PC-3 (cell line): ENCODE results near the gene EDEM1. TPM values are rescaled to one million over a fixed set of nuclear protein-coding genes. Genes with fewer than 3 reads are reported as not detected.
A peak's percentile ranks its signal among the peaks of the same experiment; 100 is the strongest.

ENCODE experiments used
- ATAC-seq: fragments of 200-7000 bp; cut with Tn5 transposase; 2 replicates; pipeline ENCODE4 v1.9.1; 2020; ENCODE audit warnings: mild to moderate bottlenecking, moderate library complexity
- Bru-seq: library from RNA; stranded (reverse); fragments of 400-500 nt; gene quantifications from one replicate; lab custom pipeline; 2021; lab: Mats Ljungman, UMichigan
- BruChase-seq, 2 experiments: library from RNA; stranded (reverse); fragments of 400-500 nt; gene quantifications; one replicate each; lab custom pipeline; 2021; lab: Mats Ljungman, UMichigan
- BruUV-seq: library from RNA; stranded (reverse); fragments of 400-500 nt; replicated peaks from 2 replicates; lab custom pipeline; 2021; lab: Mats Ljungman, UMichigan
- CTCF ChIA-PET: fragments of 300-600 bp; sonication (Branson Sonifier 250); formaldehyde crosslinking; loops from one replicate; lab custom pipeline; 2022; ENCODE audit warnings: antibody characterized with exemption; lab: Charles Lee
- POLR2A ChIA-PET: fragments of 300-600 bp; sonication (Branson Sonifier 250); formaldehyde crosslinking; loops from one replicate; lab custom pipeline; 2022; ENCODE audit warnings: antibody characterized with exemption; ENCODE audit not compliant: unreplicated experiment; lab: Charles Lee
- DNase-seq: peaks from one replicate; pipeline ENCODE4 v3.0.0-alpha.2; 2015
- H2AFZ ChIP-seq: fragments of 300-600 bp; sonication (generic); 2 replicates; pipeline ENCODE4 v1.6.0; 2016; ENCODE audit warnings: antibody characterized with exemption, low read length
- H3F3A ChIP-seq: fragments of 300-600 bp; sonication (generic); one replicate; pipeline ENCODE4 v1.6.0; 2017; ENCODE audit warnings: antibody characterized with exemption, low read length, control low read depth, mild to moderate bottlenecking; ENCODE audit not compliant: unreplicated experiment
- H3K27ac ChIP-seq: fragments of 300-600 bp; sonication (generic); 2 replicates; pipeline ENCODE4 v1.5.1; 2016; ENCODE audit warnings: mild to moderate bottlenecking, low read length
- H3K27me3 ChIP-seq: fragments of 300-600 bp; sonication (generic); 2 replicates; pipeline ENCODE4 v1.6.1; 2016; ENCODE audit warnings: low read length, mixed read lengths
- H3K36me3 ChIP-seq: fragments of 300-600 bp; sonication (generic); 2 replicates; pipeline ENCODE4 v1.6.1; 2016; ENCODE audit warnings: low read depth, mixed run types, low read length, mixed read lengths
- H3K4me1 ChIP-seq: fragments of 300-600 bp; sonication (generic); 2 replicates; pipeline ENCODE4 v1.5.1; 2016; ENCODE audit warnings: low read length; ENCODE audit not compliant: insufficient read depth
- H3K4me2 ChIP-seq: fragments of 300-600 bp; sonication (generic); 2 replicates; pipeline ENCODE4 v1.6.0; 2016; ENCODE audit warnings: low read length
- H3K4me3 ChIP-seq: fragments of 300-600 bp; sonication (generic); 2 replicates; pipeline ENCODE4 v1.5.1; 2016; ENCODE audit warnings: mild to moderate bottlenecking, low read length, mixed read lengths
- H3K79me2 ChIP-seq: fragments of 300-600 bp; sonication (generic); 2 replicates; pipeline ENCODE4 v1.6.1; 2017; ENCODE audit warnings: low read length, mixed read lengths
- H3K9ac ChIP-seq: fragments of 300-600 bp; sonication (generic); 2 replicates; pipeline ENCODE4 v1.6.0; 2016; ENCODE audit warnings: mild to moderate bottlenecking, low read length
- H3K9me2 ChIP-seq: fragments of 300-600 bp; sonication (generic); replicated peaks from 2 replicates; pipeline ENCODE4 v1.6.1; 2016; ENCODE audit warnings: mixed run types, low read length, mixed read lengths
- H3K9me3 ChIP-seq: fragments of 300-600 bp; sonication (generic); 2 replicates; pipeline ENCODE4 v1.6.1; 2016; ENCODE audit warnings: low read length, mixed read lengths
- H4K20me1 ChIP-seq: fragments of 300-600 bp; sonication (generic); 2 replicates; pipeline ENCODE4 v1.6.1; 2016; ENCODE audit warnings: low read length, mixed read lengths
- EZH2 ChIP-seq: fragments of 300-600 bp; sonication (generic); IDR thresholded peaks from one replicate; pipeline ENCODE4 v1.6.1; 2017; ENCODE audit warnings: antibody characterized with exemption, mild to moderate bottlenecking, low read length; ENCODE audit not compliant: unreplicated experiment
- EZH2phosphoT487 ChIP-seq: fragments of 300-600 bp; sonication (generic); IDR thresholded peaks from 2 replicates; pipeline ENCODE4 v1.6.1; 2018; ENCODE audit warnings: mild to moderate bottlenecking, antibody characterized with exemption, low read length, borderline replicate concordance
- intact Hi-C: fragments of 100-400 bp; cut with micrococcal nuclease; formaldehyde crosslinking; loops from 2 replicates; pipeline ENCODE4 v1.9.0; 2023
- long read RNA-seq: library from polyadenylated mRNA; unstranded; transcript quantifications from one replicate; pipeline ENCODE4 v2.0.0, GENCODE V29; 2021; ENCODE audit not compliant: unreplicated experiment
- total RNA-seq: library from RNA; depleted of rRNA; stranded (reverse); fragments of >200 nt; gene quantifications from 2 replicates; pipeline ENCODE4 v1.2.3, GENCODE V29; 2014; rRNA removed
- TF ChIP-seq, protein P1 (sequence below): fragments of 300-600 bp; sonication (generic); conservative IDR thresholded peaks from 2 replicates; pipeline ENCODE4 v1.5.1; 2017; ENCODE audit warnings: antibody characterized with exemption, low read depth, mild to moderate bottlenecking, low read length

Gene EDEM1
- total RNA-seq: 39.4 and 49.6 TPM in 2 replicates
- Bru-seq, nascent RNA: percentile 97 among the genes with signal in this experiment
- percentile 97 among the genes with signal in this experiment for BruChase-seq, experiment 1, labeled RNA remaining after a 6-hour chase
- percentile 98 among the genes with signal in this experiment for BruChase-seq, experiment 2, labeled RNA remaining after a 2-hour chase
- long read RNA-seq, full-length matches to known transcripts: 142 of 211 reads
- long read RNA-seq, partial matches to known transcripts: 12 of 211 reads
- long read RNA-seq, other reads (novel, unspliced or antisense): 57 of 211 reads

DNA sequence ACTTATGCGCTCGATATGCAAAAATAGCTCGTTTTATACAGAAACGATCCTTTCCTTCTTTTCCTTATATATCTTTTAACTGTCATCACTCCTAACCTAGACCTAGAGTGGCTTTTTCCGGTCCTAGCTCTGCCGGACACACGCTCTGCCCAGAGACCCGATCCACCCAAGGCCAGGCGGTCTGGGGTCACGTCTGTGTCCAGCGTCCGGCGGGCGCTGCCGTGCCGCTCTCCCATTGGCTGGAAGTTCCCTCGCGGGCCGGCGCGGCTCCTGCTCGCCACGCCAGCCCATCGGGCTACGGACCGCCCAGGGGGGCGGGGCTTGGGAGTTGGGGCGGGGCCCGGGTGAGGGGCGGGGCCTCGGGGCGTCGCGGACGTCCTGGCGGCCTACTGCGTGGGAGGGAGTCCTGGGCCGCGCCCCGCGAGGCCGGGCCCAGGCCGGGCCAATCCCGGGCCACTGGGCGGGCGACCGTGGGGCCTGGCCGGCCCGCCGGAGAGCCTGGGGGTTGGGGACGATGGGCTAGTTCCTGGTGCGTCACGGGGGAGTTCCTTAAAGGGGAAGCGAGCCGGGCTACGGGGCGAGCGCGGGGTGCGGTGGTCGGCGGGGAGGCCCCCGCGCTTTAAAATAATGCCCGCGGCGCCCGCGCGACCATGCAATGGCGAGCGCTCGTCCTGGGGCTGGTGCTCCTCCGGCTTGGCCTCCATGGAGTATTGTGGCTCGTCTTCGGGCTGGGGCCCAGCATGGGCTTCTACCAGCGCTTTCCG lies at the start of gene EDEM1:
TSS of gene EDEM1 (plus strand) at position 552 of the 764 bp plus-strand sequence. CDS start at position 651, 99 bp downstream.
- ChIA-PET CTCF (no interaction called here), POLR2A (interaction anchor here (0.6 kb wide), 1 partner anchor 8 kb away, joined by 3 read pairs; no protein-coding TSS in a partner anchor)
- DNase-seq (peak; percentile 98), ATAC-seq (peak; percentile 93)
- Histone ChIP-seq H3K27me3 (no peaks in the 10 kb centered on the region), H3K4me2 (peak within 1 kb of the TSS; percentile 97), H3K36me3 (no peaks in the 10 kb centered on the region), H4K20me1 (peaks cover 11% of the 10 kb centered on the region; the same call in 1 of the 2 replicates), H3K4me1 (peaks cover 30% of the 10 kb centered on the region), H3F3A (no peaks in the 10 kb centered on the region), H3K9ac (peak within 1 kb of the TSS; percentile 95), H3K79me2 (peaks cover 48% of the 10 kb centered on the region), H3K9me3 (no peaks in the 10 kb centered on the region), H3K4me3 (peak within 1 kb of the TSS; percentile 83), H2AFZ (peak within 1 kb of the TSS; percentile 90), H3K9me2 (no peaks in the 10 kb centered on the region), H3K27ac (peak within 1 kb of the TSS; percentile 64)
- TF ChIP-seq EZH2 (no peak), EZH2phosphoT487 (no peak)
- TF ChIP-seq, protein P1, sequence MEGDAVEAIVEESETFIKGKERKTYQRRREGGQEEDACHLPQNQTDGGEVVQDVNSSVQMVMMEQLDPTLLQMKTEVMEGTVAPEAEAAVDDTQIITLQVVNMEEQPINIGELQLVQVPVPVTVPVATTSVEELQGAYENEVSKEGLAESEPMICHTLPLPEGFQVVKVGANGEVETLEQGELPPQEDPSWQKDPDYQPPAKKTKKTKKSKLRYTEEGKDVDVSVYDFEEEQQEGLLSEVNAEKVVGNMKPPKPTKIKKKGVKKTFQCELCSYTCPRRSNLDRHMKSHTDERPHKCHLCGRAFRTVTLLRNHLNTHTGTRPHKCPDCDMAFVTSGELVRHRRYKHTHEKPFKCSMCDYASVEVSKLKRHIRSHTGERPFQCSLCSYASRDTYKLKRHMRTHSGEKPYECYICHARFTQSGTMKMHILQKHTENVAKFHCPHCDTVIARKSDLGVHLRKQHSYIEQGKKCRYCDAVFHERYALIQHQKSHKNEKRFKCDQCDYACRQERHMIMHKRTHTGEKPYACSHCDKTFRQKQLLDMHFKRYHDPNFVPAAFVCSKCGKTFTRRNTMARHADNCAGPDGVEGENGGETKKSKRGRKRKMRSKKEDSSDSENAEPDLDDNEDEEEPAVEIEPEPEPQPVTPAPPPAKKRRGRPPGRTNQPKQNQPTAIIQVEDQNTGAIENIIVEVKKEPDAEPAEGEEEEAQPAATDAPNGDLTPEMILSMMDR: no peak
- no TSS peak for BruUV-seq
- intact Hi-C loops: loop anchor here (1.0 to 5.0 kb wide), 4 partner anchors 50 to 780 kb away; partner anchors contain the start of gene ARL8B

DNA sequence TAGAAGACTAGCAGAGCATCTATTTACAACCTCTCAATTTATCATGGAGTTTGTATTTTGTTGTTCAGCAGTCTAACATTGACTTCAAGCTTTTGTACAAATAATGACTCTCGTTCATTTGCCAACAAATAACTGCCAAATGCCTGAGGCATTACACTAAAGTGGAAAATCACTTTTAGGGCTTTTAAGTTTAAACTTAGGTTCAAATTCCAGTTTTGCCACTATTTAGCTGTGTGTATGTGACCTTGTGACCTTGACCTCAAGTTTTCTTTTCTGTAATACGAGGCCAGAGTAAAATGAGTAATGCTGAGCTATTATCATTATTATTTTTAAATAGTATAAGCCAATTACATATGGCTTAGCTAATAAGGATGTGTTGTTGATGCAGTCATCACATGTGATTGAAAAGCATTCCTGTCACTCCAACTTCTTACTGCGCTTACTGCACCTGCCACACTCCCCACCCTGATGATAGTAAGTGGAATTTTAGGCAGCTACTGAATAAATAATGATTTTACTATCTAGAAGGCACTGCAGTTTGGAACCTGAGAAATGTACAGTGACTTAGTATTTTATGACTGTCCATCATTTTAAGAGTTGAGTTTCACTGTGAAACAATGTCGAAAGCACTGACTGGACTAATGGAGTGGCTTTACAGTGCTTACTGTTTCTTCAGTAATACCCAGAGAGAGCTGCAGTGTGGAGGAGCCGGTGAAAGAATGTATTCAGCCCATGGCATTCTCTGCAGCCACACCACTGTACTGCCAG lies 49.1 kb upstream of the EDEM1 start:
- H3K4me1 ChIP-seq: peaks cover 31% of the 10 kb centered on the region
- peak; percentile 62 for DNase-seq
- H4K20me1 ChIP-seq: peaks cover 67% of the 10 kb centered on the region
- no peaks in the 10 kb centered on the region for H3K9me2 ChIP-seq
- CTCF ChIA-PET: no interaction called here
- intact Hi-C loops: loop anchor here (5.0 kb wide), 1 partner anchor 49 kb away; the partner anchor contains the start of gene EDEM1
- H3K4me3 ChIP-seq: no peak overlapping the region; the same call in 1 of the 2 replicates
- H3K9me3 ChIP-seq: no peaks in the 10 kb centered on the region
- POLR2A ChIA-PET: no interaction called here
- H3K9ac ChIP-seq: no peak overlapping the region
- H3K4me2 ChIP-seq: peak overlapping the region; percentile 27; the same call in 1 of the 2 replicates
- H3K36me3 ChIP-seq: 0 out of 2 replicates have a peak, but pooled peaks cover 2% of the 10 kb centered on the region
- H3K27me3 ChIP-seq: no peaks in the 10 kb centered on the region
- peaks cover 96% of the 10 kb centered on the region for H3K79me2 ChIP-seq
- H3K27ac ChIP-seq: no peak overlapping the region
- no TSS peak for BruUV-seq
- ATAC-seq: peak; percentile 51
- no peak overlapping the region for H2AFZ ChIP-seq
- H3F3A ChIP-seq: peaks cover 4% of the 10 kb centered on the region
- TF ChIP-seq, protein P1: no peak
- TF ChIP-seq EZH2phosphoT487 (no peak), EZH2 (no peak)
